Hematopoietic multipotent progenitor cell treated with erythropoietin and hydrocortisone succinate and interleukin-3 and kit ligand, for 15 days (in vitro differentiated cells): Measurements from ENCODE around the gene SPPL2B.

ENCODE experiments used
- DNase-seq: peaks from one replicate; pipeline ENCODE4 v3.0.0-alpha.2; 2015; ENCODE audit warnings: low spot score

The SPPL2B gene

GRCh38 chr19:2355168-2356035, 26.9 kb downstream of the SPPL2B start:
- no peak for DNase-seq

- DNase-seq: no peak
Measured at GRCh38 chr19:2356036-2356646, 27.7 kb downstream of the SPPL2B start.

DNA sequence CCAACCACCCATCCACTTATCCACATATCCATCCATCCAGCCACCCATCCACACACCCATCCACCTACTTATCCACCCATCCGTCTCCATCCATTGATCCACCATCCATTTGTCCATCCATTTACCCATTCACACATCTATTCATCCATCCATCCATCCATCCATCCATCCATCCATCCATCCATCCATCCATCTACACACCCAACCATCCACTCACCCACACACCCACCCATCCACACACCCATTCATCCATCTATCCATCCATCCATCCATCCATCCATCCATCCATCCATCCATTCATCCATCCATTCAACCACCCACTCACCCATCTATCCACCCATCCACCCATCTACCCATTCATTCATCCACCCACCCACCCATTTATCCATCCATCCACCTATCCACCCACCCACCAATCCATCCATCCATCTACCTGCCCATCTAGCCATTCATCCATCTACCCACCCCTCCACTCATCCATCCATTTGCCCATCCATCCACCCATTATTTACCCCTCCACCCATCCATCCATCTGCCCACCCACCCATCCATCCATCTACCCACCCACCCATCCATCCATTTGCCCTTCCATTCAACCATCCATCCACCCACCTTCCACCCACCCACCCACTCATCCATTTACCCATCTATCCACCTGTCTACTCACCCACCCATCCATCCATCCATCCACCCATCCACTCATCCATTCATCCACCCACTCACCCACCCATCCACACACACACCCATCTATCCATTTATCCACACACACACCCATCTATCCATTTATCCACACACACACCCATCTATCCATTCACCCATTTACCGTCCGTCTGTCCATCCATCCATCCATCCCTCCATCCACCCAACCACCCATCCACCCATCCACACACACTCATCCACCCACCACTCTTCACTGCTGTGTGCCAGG, 29.1 kb downstream of the SPPL2B start:
- DNase-seq: no peak

GRCh38 chr19:2358548-2359173, 30.2 kb downstream of the SPPL2B start:
- DNase-seq: no peak

- no peak for DNase-seq
Measured at GRCh38 chr19:2359992-2360685, 31.7 kb downstream of the SPPL2B start, which contains the start of gene TMPRSS9. TSS of gene TMPRSS9 (plus strand) at chr19:2360265. CDS start at chr19:2389786, 29,521 bp downstream.

- DNase-seq: no peak
Measured at GRCh38 chr19:2360833-2361232, 32.3 kb downstream of the SPPL2B start.

DNA sequence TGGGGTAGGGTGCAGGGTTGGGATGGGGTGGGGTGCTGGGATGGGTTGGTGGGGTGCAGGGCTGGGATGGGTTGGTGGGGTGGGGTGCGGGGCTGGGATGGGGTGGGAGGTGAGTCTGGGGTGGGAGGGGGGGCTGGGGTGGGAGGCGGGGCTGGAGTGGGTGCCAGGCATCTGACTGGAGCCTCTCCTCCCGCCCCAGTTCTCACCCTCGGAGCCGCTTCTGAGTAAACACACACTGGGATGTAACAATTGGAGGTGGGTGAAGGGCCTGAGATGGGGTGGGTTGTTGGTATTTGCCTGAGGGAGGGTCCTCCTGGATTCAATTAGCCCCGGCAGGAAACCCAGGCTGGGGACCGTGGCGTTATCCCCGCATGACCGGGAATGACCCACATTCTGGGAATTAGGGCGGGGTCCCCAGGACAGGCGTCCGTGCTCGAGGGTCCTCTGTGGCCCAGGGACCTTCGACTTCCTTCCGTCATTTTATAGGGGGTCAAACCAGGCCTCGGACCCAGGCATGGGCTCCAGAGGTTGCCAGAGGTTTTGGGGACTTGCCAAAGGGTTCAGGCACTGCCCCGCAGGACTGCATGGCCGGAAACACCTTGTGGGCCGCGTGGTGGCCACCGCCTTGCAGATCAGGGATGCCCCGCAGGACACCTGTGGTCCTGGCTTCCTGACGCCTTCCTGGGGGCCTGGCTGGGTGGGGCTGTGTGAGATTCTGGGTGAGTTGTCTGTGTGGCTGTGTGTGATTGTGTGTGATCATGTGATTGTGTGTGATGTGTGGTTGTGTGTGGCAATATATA, 33.0 kb downstream of the SPPL2B start:
- no peak for DNase-seq

GRCh38 chr19:2362046-2362969, 33.8 kb downstream of the SPPL2B start:
- DNase-seq: no peak

GRCh38 chr19:2362970-2363300, 34.5 kb downstream of the SPPL2B start:
- no peak for DNase-seq

GRCh38 chr19:2363419-2363818, 34.9 kb downstream of the SPPL2B start:
- no peak for DNase-seq

DNA sequence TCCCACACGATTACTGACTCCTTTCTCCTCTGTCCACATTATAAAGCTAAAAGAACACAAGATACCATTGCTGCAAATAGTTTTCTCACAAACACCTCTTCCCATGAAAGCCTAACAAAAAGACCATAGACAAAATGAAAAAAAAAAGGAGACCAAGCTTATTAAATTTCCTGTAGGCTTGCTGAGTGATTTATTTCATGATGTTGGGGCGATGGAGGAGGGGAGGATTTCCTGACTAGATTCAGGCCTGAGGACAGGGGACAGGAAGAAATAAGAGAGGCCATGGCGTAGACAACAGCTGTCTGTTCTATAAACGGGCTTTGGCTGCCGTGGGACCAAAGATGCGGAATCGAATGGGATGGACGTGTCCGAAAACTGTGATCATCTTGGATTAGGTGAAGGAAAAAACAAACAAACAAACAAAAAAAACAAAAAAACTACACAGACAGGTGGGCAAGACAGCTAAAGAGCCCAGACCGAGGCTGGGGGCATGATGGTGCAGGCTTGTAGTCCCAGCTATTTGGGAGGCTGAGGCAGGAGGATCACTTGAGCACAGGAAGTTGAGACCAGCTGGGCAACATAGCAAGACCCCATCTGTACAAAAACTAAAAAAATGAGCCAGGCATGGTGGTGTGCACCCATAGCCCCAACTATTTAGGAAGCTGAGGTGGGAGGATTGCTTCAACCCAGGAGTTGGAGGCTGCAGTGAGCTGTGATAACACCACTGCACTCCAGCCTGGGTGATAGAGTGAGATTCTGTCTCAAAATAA, 36.9 kb downstream of the SPPL2B start:
- no peak for DNase-seq

GRCh38 chr19:2371656-2372055, 43.2 kb downstream of the SPPL2B start:
- no peak for DNase-seq

GRCh38 chr19:2372076-2372612, 43.7 kb downstream of the SPPL2B start:
- no peak for DNase-seq

DNA sequence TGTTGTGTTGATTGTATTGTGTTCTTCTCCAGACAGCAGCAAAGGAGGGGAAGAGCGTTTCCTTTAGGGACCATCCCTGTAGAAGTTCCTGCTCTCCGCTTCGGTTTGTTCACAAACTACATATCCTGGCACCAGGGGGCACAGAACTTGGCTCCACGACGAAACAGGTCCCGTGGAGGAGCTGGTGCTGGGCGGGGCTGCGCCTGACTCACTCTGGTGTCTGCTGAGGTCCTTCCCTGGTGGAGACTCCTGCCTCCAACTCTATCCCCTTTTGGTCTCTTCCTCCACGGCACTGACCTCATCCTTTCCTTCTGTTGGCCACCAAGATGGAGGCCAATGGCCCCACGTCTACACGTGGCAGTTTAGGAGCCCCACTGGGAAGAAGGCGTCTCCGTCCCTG, 46.3 kb downstream of the SPPL2B start:
- DNase-seq: no peak

GRCh38 chr19:2375353-2376121, 47.1 kb downstream of the SPPL2B start:
- no peak for DNase-seq

DNA sequence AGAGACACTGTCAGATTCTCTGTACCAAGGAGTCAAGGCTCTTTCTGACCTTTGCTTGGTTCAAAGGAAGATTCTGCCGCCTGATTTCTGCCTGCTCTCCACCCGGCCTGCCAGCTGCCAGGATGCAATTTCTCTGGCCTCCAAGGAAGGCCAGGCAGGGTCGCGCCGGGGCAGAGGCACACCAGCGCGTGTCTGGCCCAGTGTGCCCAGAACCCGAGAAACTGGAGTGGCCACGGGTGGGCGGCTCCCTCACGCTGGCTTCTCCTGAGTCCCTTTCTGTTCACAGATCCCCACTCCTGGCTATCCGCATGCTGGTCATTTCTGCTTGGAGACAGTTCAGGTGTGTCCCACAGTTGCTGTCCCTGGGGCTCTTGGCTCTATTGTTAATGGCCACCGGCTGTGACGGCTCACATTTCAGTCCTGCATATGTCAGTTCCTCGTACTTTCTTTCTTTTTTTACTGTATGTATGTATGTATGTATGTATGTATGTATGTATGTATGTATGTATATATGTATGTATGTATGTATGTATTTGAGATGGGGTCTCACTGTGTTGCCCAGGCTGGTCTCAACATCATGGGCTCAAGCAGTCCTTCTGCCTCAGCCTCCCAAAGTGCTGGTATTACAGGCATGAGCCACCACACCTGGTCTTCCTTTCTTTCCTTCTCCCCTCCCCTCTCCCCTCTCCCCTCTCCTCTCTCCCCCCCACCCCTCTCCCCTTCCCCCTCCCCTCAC, 48.5 kb downstream of the SPPL2B start:
- DNase-seq: no peak

DNA sequence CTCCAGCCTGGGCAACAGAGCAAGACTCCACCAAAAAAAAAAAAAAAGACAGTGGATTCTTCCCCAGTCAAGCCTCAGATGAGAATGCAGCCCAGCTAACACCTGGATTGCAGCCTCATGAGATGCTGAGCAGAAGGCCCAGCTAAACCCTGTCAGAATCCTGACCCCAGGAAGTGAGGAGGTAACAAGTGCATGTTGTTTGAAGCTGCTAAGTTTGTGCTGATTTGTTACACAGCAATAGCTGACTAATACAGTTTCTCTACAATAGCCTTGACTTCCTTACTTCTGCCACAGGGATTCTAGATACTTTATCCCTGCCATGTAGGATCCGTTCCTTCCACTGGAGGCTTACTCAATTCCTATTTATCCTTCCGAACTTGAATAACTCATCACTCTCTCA, 52.1 kb downstream of the SPPL2B start:
- no peak for DNase-seq
